AG04450 (cell line): ENCODE results near the gene PRKAG2. TPM values are rescaled to one million over a fixed set of nuclear protein-coding genes. Genes with fewer than 3 reads are reported as not detected.

Experiments
- CTCF ChIA-PET: fragments of 300-600, 350-600 bp; formaldehyde crosslinking; extraction: SDS; loops from one replicate; lab custom pipeline; 2022; ENCODE audit warnings: antibody characterized with exemption, inconsistent platforms; lab: Charles Lee
- POLR2A ChIA-PET: fragments of 350-600 bp; formaldehyde crosslinking; extraction: SDS; loops from one replicate; lab custom pipeline; 2021; ENCODE audit warnings: antibody characterized with exemption, inconsistent platforms; lab: Yijun Ruan, JAX
- DNase-seq: peaks from one replicate; pipeline ENCODE4 v3.0.0-alpha.2; 2011; ENCODE audit warnings: low read depth, low spot score
- H3K27ac ChIP-seq: one replicate; pipeline ENCODE4 v1.5.1; 2012; ENCODE audit warnings: low read depth, low read length, control low read depth
- H3K27me3 ChIP-seq: one replicate; pipeline ENCODE4 v1.6.0; 2012; ENCODE audit warnings: low read length; ENCODE audit not compliant: control insufficient read depth, insufficient read depth
- H3K4me3 ChIP-seq: 2 replicates; pipeline ENCODE4 v1.5.1; 2011; ENCODE audit warnings: mild to moderate bottlenecking, low read depth, low read length, control low read depth
- H3K9me3 ChIP-seq: 2 replicates; pipeline ENCODE4 v1.5.1; 2012; ENCODE audit warnings: low read length; ENCODE audit not compliant: control insufficient read depth, insufficient read depth
- CTCF ChIP-seq: IDR thresholded peaks from 2 replicates; pipeline ENCODE4 v1.5.1; 2011; ENCODE audit warnings: low read depth, low read length, control low read depth, inconsistent platforms
- polyA plus RNA-seq: library from polyadenylated mRNA; depleted of rRNA; stranded (reverse); fragments of >200 nt; gene quantifications from 2 replicates; pipeline ENCODE4 v1.2.3, GENCODE V29; 2011

The PRKAG2 gene
- polyA plus RNA-seq, 1 experiment, result 45.0 TPM

GRCh38 chr7:151847681-151848081, 29.2 kb downstream of the PRKAG2 start:
- DNase-seq, result no peak
- CTCF ChIA-PET, result no interaction called here
- peaks cover 11% of the 10 kb centered on the region for H3K27me3 ChIP-seq
- no peak for TF ChIP-seq CTCF
- no peaks in the 10 kb centered on the region; the same call in 1 of the 2 replicates for H3K9me3 ChIP-seq
- POLR2A ChIA-PET, result no interaction called here
- no peak overlapping the region for H3K4me3 ChIP-seq
- no peak overlapping the region for H3K27ac ChIP-seq

GRCh38 chr7:151847136-151847535, 29.8 kb downstream of the PRKAG2 start:
- Histone ChIP-seq H3K27ac (no peak overlapping the region), H3K27me3 (peaks cover 9% of the 10 kb centered on the region), H3K9me3 (no peaks in the 10 kb centered on the region; the same call in 1 of the 2 replicates), H3K4me3 (no peak overlapping the region)
- ChIA-PET CTCF (no interaction called here), POLR2A (no interaction called here)
- DNase-seq, result no peak
- TF ChIP-seq CTCF, result no peak

GRCh38 chr7:151845412-151846205, 31.3 kb downstream of the PRKAG2 start:
- ChIA-PET POLR2A (no interaction called here), CTCF (no interaction called here)
- no peak for DNase-seq
- Histone ChIP-seq H3K27me3 (peaks cover 8% of the 10 kb centered on the region), H3K9me3 (no peaks in the 10 kb centered on the region; the same call in 1 of the 2 replicates), H3K27ac (no peak overlapping the region), H3K4me3 (no peak overlapping the region)
- no peak for TF ChIP-seq CTCF

GRCh38 chr7:151844825-151845200, 32.1 kb downstream of the PRKAG2 start:
- Histone ChIP-seq H3K4me3 (no peak overlapping the region), H3K9me3 (no peaks in the 10 kb centered on the region; the same call in 1 of the 2 replicates), H3K27ac (no peak overlapping the region), H3K27me3 (peaks cover 11% of the 10 kb centered on the region)
- DNase-seq, result no peak
- ChIA-PET POLR2A (no interaction called here), CTCF (no interaction called here)
- no peak for TF ChIP-seq CTCF

- Histone ChIP-seq H3K9me3 (no peaks in the 10 kb centered on the region; the same call in 1 of the 2 replicates), H3K27ac (no peak overlapping the region), H3K4me3 (no peak overlapping the region), H3K27me3 (peaks cover 11% of the 10 kb centered on the region)
- TF ChIP-seq CTCF, result no peak
- DNase-seq, result peak; percentile 6
- POLR2A ChIA-PET, result no interaction called here
- CTCF ChIA-PET, result no interaction called here
These were observed 32.7 kb downstream of the PRKAG2 start for GRCh38 chr7:151844071-151844824.
